Limb (tissue), 2 donors: Measurements from ENCODE around the gene AQP12B.
"Not testable (repeated sequence)": the region's sequence is repeated elsewhere in the genome, so short reads cannot be mapped to it uniquely, and the experiment has no call there.

ENCODE experiments used
- DNase-seq, 2 donors: peaks; one replicate each; pipeline ENCODE4 v3.0.0-alpha.2; 2016; ENCODE audit errors: extremely low spot score in 2 of 2

The AQP12B gene

GRCh38 chr2:240683329-240683979, 769 bp upstream of the AQP12B start:
- not testable (repeated sequence) for DNase-seq

- not testable (repeated sequence) for DNase-seq
Observed at GRCh38 chr2:240680185-240680584, 2.5 kb downstream of the AQP12B start.

GRCh38 chr2:240678909-240679308, 3.8 kb downstream of the AQP12B start:
- DNase-seq = not testable (repeated sequence)

- not testable (repeated sequence) for DNase-seq
Observed at GRCh38 chr2:240678043-240678442, 4.6 kb downstream of the AQP12B start.

- not testable (repeated sequence) for DNase-seq
Observed at GRCh38 chr2:240675345-240675744, 7.3 kb downstream of the AQP12B start.

- DNase-seq = not testable (repeated sequence)
Observed at GRCh38 chr2:240674461-240675184, 8.1 kb downstream of the AQP12B start.

GRCh38 chr2:240672701-240673190, 9.9 kb downstream of the AQP12B start:
- DNase-seq = no peak

GRCh38 chr2:240672076-240672700, 10.5 kb downstream of the AQP12B start:
- no peak for DNase-seq

- DNase-seq = no peak
Observed at GRCh38 chr2:240670950-240671349, 11.7 kb downstream of the AQP12B start.

GRCh38 chr2:240670402-240670801, 12.3 kb downstream of the AQP12B start:
- no peak for DNase-seq

- no peak for DNase-seq
Observed at GRCh38 chr2:240664622-240665021, 18.1 kb downstream of the AQP12B start.

- no peak for DNase-seq
Observed at GRCh38 chr2:240663546-240664190, 19.0 kb downstream of the AQP12B start.

- no peak for DNase-seq
Observed at GRCh38 chr2:240662681-240663080, 20.0 kb downstream of the AQP12B start.

- DNase-seq = not testable (repeated sequence)
Observed at GRCh38 chr2:240659883-240660282, 22.8 kb downstream of the AQP12B start.

- DNase-seq = no peak
Observed at GRCh38 chr2:240655931-240656886, 26.5 kb downstream of the AQP12B start.

GRCh38 chr2:240651185-240651584, 31.5 kb downstream of the AQP12B start:
- no peak for DNase-seq

GRCh38 chr2:240650254-240650965, 32.3 kb downstream of the AQP12B start:
- no peak for DNase-seq

- DNase-seq = no peak
Observed at GRCh38 chr2:240649331-240649730, 33.4 kb downstream of the AQP12B start.

GRCh38 chr2:240648650-240649275, 33.9 kb downstream of the AQP12B start:
- no peak for DNase-seq
